LHCN-M2 (cell line): ENCODE results near the gene CDKN1C. TPM values are rescaled to one million over a fixed set of nuclear protein-coding genes. Genes with fewer than 3 reads are reported as not detected.

Source experiments
- DNase-seq: peaks from one replicate; pipeline ENCODE4 v3.0.0-alpha.2; 2012; ENCODE audit warnings: low read depth
- total RNA-seq: library from RNA; depleted of rRNA; stranded (reverse); fragments of >200 nt; gene quantifications from 2 replicates; pipeline ENCODE4 v1.2.3, GENCODE V29; 2014

CDKN1C gene
- total RNA-seq, 1 experiment from 2014 or later: 2.5 TPM

DNA sequence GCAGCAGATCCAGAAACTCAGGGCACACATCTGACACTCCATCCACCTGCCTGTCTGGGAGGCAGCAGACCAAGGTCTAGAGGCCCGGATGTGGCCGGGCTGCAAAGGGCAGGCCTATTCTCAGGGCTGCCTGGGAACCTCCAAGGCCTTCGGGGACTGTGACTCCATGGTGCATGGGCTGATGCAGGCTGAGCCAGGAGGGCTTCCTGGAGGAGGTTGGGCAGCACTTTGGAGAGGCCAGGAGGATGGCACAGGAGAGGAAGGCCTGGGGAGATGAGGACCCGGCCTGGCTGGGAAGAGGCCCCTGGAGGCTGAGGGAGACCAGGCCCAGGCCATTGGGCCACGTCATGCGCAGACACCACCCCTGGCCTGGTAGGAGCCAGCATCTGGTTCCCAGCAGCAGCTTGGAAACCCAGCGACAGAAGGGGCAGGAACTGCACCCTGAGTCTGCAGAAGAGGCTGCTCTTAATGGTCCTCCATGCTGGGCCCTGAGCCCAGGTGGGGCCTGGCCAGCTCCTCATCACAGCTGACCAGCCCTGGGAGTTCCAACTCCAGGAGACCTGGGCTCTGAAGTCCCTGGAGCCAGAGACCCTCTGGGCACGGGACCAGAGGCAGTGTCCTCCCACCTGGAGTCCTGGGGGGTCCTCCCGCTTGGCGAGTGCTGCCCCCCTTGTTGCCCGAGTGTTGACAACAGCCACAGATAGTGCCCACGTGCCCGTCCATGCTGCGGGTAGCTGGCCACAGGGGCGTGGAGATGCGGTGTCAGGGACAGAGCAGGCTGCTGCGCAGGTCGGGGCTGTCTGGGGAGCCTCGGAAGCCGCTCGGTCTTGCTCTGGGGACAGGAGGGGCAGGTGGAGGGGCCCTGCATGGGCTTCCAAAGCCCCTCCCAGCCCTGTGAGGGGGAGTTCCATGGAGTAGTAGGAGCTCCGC is 38.1 kb upstream of the CDKN1C start:
- no peak for DNase-seq

DNA sequence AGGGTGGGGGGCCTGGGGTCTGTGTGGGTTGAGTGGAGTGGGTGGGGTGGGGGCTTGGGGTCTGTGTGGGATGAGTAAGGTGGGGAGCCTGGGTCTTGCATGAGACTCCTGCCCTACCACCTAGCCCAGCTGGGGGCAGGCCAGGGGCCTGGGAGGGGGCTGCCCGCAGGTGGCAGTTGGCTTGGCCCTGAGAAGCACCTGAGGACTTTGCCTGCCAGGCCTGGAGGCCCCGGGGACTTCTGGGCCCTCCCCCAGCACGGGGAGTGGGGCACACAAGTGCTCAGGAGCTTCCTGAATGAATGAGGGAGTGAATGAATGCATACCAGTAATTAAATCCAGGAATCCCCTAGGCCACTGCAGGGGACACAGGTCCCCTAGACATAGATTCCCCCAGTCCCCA is 37.1 kb upstream of the CDKN1C start:
- no peak for DNase-seq

GRCh38 chr11:2921742-2922493 is 36.3 kb upstream of the CDKN1C start:
- no peak for DNase-seq

GRCh38 chr11:2921261-2921660 is 35.7 kb upstream of the CDKN1C start:
- DNase-seq: no peak

DNA sequence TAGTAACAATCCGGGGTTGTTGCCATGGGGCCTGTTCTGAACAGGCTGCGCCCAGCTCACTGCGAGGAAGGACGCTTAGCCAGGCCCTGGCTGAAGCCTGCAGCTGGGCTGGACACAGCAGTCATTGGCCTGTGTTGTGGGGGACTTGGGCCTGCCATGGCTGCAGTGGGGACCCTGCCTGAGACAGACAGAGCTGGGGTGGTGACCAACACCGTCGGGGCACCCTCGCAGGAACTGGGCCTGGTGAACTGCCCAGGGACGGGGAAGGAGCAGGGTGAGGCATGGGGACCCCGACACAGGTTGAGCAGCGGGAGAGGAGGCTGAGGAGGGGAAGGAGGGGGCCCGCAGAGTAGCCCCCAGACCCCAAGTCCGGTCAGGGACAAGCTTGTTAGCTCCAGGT is 34.8 kb upstream of the CDKN1C start:
- no peak for DNase-seq

- no peak for DNase-seq
Observed at GRCh38 chr11:2919837-2920236, 34.3 kb upstream of the CDKN1C start.

DNA sequence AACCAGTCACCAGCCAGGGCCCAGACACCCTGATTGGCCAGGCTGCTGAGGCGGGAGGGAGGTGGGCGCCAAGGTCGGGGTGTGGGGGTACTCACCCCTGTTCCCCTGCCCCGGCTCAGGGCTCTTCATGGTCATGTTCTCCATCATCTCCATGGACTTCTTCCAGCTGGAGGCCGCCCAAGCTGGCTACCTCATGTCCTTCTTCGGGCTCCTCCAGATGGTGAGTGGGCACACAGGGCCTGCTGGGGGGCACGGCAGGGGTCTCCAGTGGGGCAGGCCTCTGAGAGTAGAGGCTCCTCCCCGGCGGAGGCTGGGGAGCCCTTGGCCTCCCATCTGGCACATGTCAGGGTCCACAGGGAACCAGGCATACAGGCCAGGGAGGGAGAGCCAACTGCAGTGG is 33.6 kb upstream of the CDKN1C start:
- no peak for DNase-seq

DNA sequence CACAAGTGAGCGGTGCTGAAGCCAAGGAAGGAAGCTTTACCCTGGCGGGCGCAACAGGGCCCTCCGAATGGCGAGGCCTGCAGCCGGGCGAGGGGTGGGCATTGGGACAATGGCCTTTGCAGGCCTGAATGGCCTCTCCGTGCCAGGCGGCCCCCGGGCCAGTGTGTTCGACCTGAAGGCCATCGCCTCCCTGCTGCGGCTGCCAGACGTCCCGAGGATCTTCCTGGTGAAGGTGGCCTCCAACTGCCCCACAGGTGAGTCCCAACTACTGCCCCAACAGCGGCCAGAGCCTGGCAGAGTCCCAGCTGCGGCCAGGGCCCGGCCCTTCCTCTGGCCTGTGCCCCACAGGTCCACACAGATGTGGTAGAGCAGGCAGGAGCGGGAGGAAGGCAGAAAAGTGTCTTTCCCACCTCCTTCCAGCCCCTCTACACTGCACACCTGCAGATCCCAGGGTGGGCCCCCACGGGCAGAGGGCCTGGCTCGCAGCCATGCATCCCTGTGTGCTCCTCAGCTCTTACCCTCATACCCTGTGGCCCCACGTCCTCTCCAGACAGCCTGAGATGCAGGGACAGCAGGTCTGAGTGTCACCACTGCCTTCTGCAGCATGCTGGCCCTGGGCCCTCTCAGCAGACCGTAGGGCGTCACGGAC is 32.4 kb upstream of the CDKN1C start:
- no peak for DNase-seq

DNA sequence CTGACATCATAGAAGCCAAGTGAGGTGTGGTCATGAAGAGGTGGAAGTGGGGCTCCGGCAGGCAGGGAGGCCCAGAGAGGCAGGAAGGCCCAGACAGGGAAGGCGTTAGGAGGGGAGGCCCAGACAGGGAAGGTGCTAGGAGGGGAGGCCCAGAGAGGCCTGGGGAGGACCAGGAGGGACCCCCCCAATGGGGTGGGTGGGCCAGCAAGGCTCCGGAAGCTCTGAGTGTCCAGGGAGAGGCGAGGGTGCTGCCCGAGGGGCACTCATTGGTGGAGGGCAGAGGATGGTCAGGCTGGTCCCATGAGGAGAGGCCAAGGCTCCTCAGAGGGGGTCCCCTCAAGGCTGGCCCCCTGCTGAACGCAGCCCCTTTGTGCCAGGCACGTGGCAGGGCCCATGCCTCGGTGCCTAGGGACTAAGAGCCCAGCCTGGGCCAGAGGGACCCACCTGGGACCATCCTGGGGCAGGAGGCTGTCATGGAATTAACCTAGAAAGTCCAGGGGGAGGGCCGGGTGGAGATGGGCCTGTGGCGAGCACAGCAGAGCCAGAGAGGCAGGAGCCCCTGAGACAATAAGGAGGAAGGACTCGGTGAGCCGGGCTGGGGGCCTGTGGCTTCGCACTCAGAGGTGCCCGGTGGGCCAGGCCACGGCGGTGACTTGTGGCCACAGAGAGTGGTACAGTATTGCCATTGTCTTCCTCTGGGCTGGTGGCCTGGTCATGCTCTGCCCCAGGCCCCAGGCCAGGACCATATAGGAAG is 31.5 kb upstream of the CDKN1C start:
- no peak for DNase-seq

DNA sequence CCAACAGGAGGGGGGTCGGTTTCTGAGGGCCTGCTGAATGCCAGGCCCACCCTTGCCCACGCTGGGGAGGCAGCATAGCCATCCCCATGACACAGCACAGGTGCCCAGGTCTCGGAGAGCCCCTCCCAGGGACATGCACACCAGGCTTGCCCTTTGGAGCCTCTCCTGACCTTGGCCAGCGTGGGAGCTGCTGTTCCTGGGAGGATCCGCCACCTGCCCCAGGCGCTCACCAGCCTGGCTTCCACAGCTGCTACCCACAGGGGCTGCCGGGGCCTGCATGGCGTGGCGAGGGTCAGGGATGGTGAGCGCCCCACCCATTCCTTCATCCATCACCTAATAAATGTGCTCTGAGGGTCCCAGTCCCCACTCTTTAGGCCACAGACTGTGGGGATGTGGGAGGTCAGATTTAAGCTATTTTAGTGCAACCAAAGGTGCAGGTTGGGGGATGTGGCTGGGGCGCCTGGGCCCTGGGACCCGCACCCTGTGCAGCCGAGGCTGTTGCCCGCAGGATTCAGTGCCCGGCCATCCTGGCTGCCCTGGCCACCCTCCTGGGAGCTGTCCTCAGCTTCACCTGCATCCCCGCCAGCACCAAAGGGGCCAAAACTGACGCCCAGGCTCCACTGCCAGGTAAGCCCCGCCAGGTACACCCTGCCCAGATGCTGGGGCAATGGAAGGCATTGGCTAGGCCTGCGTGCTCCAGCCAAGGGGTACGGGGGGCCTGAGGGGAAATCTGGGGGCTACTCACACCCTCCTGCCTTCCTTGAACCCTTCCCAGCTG is 30.7 kb upstream of the CDKN1C start:
- no peak for DNase-seq

GRCh38 chr11:2915473-2915872 is 29.9 kb upstream of the CDKN1C start:
- no peak for DNase-seq

DNA sequence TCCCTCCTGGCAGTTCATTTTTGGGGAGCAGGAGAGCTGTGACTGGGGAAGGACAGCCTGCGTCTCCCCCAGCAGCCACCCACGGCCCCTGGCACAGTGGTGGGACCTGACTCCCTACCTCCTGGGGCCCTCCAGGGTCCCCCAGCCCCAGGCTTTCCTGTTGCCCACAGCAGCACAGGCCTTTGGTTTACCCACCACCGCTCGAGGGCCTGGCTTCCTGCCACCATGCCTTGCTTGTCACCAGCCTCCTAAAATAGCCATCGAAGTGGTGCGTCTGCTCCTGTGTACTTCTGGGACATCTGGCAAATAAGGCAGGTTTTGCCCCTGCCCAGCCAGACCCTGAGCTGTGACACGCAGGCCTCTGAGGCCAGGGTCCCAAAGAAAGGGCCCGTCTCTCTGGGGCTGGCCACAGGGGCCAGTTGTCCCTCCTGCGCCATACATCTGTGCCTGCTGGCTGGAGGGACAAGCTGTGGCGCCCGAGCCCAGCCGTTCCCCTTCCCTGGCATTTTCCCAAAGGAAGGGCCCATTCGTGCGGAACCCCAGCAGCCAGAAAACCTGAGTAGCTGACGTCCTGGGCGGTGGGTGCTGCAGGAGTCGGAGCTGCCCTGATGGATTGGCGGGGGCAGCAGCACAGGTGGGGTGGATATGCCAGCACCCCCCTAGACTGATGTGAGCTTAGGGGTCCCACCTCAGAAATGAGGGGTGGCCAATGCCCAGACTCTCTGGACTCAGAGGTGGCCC is 29.1 kb upstream of the CDKN1C start:
- no peak for DNase-seq

- no peak for DNase-seq
Observed at GRCh38 chr11:2913776-2914175, 28.2 kb upstream of the CDKN1C start.

DNA sequence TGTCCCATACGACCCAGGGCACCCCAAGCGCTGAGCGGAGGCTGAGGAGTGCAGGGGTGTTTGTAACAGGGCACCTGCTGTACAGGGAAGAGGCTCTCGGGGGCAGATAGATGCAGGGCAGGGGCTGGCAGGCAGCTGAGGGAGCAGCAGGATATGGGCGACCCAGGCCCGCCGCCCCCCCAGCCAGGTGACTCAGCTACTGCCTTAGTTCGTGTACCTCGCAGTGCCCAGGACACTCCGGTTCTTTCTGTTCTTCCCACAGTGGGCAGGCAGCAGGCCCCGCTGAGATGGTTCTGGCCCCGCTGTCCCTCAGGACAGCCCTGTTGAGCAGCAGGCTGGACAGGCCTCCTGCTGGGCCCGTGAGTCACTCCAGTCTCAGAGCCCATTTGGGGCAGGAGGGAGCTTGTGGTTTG is 27.4 kb upstream of the CDKN1C start:
- DNase-seq: peak; percentile 69

DNA sequence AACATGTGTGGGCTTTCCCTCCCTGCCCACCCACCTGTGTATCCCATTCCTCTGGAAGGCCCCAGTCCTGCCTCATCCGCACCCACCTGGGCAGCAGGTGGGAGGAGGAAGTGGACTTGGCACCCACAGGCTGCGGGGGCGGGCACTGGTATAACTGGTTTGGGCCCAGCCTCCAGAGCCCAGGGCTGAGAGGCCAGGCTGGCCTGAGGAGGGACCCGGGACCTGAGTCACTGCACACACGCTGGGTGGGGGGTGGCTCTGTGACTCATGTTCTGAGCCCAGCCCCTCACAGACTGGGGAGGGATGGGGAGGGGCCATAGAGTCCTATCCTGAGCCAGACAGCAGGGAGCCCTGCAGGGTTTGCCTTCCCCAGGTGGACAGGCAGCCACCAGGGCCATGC is 26.9 kb upstream of the CDKN1C start:
- DNase-seq: peak; percentile 83

- DNase-seq: no peak
Observed at GRCh38 chr11:2911785-2912391, 26.3 kb upstream of the CDKN1C start.

DNA sequence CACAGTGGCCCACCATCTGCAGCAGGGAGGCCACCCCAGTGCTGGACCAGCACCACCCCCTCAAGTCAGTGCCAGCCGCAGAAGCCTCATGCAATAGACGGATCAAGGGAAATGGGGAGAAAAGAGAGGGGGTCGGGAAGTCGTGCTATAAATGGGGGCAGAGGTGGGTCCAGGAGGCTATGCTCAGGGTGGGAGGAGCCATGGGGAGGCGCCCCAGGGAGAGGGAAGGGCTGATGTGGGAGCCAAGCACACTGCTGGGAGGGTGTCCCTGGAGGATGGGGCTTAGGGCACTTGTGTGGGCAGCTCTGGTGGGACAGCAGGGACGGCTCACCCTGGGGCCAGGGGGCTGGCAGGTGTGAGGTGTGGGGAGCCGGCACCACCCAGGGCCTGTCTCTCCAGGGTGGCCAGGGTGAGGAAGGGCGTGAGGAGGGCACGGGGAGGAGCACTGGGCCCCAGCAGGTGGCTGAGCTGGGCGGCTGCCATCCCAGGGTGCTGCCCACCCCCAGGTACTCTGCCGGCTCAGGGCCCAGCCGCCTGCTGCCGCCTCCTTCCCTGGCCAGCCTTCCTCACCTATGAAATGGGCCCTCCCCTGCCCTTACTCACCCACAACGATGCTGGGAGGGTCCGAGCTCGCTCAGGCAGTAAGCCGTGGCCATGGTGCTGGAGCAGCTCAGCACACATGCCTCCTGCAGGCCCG is 25.7 kb upstream of the CDKN1C start:
- no peak for DNase-seq

DNA sequence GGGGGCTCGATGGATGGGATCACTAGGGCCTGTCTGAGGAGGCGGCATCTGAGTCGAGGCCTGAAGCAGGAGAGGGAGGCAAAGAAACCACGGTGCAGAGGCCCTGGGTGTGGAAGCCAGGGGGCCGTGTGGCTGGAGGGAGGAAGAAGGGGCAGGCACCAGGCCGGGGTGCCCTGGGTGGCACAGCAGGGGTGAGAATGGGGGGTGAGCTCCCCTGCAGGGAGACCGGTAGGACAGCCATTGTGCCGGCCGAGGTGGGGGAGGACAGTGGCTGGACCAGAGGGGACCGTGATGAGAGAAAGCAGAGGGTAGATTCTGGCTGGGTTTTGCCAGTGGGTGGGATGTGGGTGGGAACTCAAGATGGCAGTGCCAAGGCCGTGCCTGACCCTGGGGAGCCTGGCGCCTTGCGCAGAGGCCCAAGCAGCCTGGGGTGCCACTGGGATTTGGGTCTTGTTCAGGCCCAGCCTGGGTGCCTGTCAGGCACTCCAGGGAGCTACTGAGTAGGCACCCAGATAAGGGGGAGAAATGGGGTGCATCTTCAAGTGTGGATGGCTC is 24.9 kb upstream of the CDKN1C start:
- no peak for DNase-seq
